ENCODE results near the gene NCK2.

DNA sequence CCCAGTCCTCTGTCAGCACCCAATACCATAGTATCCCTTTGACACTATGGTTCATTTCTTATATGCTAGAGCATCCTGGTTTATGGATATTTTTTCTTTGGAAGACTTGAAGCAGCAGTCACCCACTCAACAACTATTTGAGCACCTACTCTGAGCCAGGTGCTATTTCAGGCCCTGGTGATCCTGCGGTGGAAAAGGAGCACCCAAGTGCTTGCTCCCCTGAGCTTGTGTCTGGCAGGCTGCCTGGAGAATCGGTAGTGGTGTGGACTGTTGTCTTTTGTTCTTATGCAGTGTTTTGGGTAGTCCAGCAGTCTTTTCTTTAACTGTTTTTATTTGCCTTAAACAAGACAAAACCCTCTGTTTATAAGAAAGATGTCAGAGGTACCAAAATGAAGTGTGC, 28.9 kb downstream of the NCK2 start:
- TF ChIP-seq, protein P1, sequence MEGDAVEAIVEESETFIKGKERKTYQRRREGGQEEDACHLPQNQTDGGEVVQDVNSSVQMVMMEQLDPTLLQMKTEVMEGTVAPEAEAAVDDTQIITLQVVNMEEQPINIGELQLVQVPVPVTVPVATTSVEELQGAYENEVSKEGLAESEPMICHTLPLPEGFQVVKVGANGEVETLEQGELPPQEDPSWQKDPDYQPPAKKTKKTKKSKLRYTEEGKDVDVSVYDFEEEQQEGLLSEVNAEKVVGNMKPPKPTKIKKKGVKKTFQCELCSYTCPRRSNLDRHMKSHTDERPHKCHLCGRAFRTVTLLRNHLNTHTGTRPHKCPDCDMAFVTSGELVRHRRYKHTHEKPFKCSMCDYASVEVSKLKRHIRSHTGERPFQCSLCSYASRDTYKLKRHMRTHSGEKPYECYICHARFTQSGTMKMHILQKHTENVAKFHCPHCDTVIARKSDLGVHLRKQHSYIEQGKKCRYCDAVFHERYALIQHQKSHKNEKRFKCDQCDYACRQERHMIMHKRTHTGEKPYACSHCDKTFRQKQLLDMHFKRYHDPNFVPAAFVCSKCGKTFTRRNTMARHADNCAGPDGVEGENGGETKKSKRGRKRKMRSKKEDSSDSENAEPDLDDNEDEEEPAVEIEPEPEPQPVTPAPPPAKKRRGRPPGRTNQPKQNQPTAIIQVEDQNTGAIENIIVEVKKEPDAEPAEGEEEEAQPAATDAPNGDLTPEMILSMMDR (IDR thresholded peaks at IDR 0.05; ENCODE audit: low read length), result no peak
- TF ChIP-seq EZH2phosphoT487 (IDR thresholded peaks at IDR 0.05; ENCODE audit: low read length), result no peak
- TF ChIP-seq EZH2 (optimal IDR thresholded peaks at IDR 0.05; ENCODE audit: low read depth, low read length), result no peak

All from MM.1S (cell line).